ENCODE measurements around the gene KCTD10. TPM values are rescaled to one million over a fixed set of nuclear protein-coding genes. Genes with fewer than 3 reads are reported as not detected.

The KCTD10 gene
- total RNA-seq, 4 donors from 2014 or later = 90.7 to 115 (median 104) TPM

- 48% methylated on average over 2 of the region's 2 CpGs for WGBS
- intact Hi-C loops (cut with DNase I) = no loop called here
Measured at GRCh38 chr12:109466305-109466704, 10.8 kb downstream of the KCTD10 start.

GRCh38 chr12:109464642-109465351 lies 12.3 kb downstream of the KCTD10 start:
- peak overlapping the region; percentile 91 to 98 (median 96) for H3K27ac ChIP-seq (replicated peaks in 1 of 4)
- no peaks in the 10 kb centered on the region for H3K9me3 ChIP-seq
- H3K4me1 ChIP-seq = peaks cover 96 to 100% (median 98%) of the 10 kb centered on the region in 4 donors
- intact Hi-C loops (cut with DNase I) = no loop called here
- WGBS = 89% methylated on average over 14 of the region's 14 CpGs
- H3K4me3 ChIP-seq = no peak overlapping the region
- no peaks in the 10 kb centered on the region for H3K27me3 ChIP-seq
- H3K36me3 ChIP-seq = peaks cover 0 to 55% (median 44%) of the 10 kb centered on the region in 4 donors
- TF ChIP-seq EP300 (IDR thresholded peaks at IDR 0.05) = no peak
- no peak for TF ChIP-seq CTCF (IDR thresholded peaks at IDR 0.05)
- no peak for DNase-seq (ENCODE audit: extremely low spot score)

More at GRCh38 chr12:109466305-109466704, 10.8 kb downstream of the KCTD10 start:
- no peaks in the 10 kb centered on the region for H3K27me3 ChIP-seq
- TF ChIP-seq POLR2A (IDR thresholded peaks at IDR 0.05; ENCODE audit: low read depth) (no peak), CTCF (IDR thresholded peaks at IDR 0.05) (no peak), POLR2AphosphoS5 (IDR thresholded peaks at IDR 0.05) (no peak), EP300 (IDR thresholded peaks at IDR 0.05) (no peak)
- peak overlapping the region; percentile 91 to 98 (median 96) for H3K27ac ChIP-seq (replicated peaks in 1 of 4)
- DNase-seq (ENCODE audit: extremely low spot score) = no peak
- no peaks in the 10 kb centered on the region for H3K9me3 ChIP-seq
- H3K36me3 ChIP-seq = peaks cover 0 to 62% (median 44%) of the 10 kb centered on the region in 4 donors
- H3K4me3 ChIP-seq = no peak overlapping the region
- peaks cover 96 to 100% (median 97%) of the 10 kb centered on the region in 4 donors for H3K4me1 ChIP-seq

- 43% methylated on average over 5 of the region's 5 CpGs for WGBS
- DNase-seq (ENCODE audit: extremely low spot score) = no peak
- Histone ChIP-seq H3K27ac (replicated peaks in 1 of 4) (peak overlapping the region; percentile 91 to 98 (median 96)), H3K4me3 (peak overlapping the region; percentile 20 to 52 (median 36)), H3K9me3 (no peaks in the 10 kb centered on the region), H3K27me3 (no peaks in the 10 kb centered on the region), H3K36me3 (peaks cover 0 to 47% (median 36%) of the 10 kb centered on the region in 4 donors), H3K4me1 (peaks cover 98 to 100% (median 100%) of the 10 kb centered on the region in 4 donors)
- no peak for TF ChIP-seq POLR2A (IDR thresholded peaks at IDR 0.05; ENCODE audit: low read depth)
- TF ChIP-seq POLR2AphosphoS5 (IDR thresholded peaks at IDR 0.05) = no peak
- no peak for TF ChIP-seq CTCF (IDR thresholded peaks at IDR 0.05)
- TF ChIP-seq EP300 (IDR thresholded peaks at IDR 0.05) = no peak
- intact Hi-C loops (cut with DNase I) = no loop called here
Measured at GRCh38 chr12:109463756-109464155, 13.3 kb downstream of the KCTD10 start.

GRCh38 chr12:109462868-109463692 lies 14.0 kb downstream of the KCTD10 start:
- peak overlapping the region; percentile 32 to 52 (median 40) for H3K4me3 ChIP-seq
- H3K27me3 ChIP-seq = no peaks in the 10 kb centered on the region
- H3K4me1 ChIP-seq = peaks cover 100% of the 10 kb centered on the region in 4 donors
- no peaks in the 10 kb centered on the region for H3K9me3 ChIP-seq
- H3K27ac ChIP-seq (replicated peaks in 1 of 4) = peak overlapping the region; percentile 91 to 98 (median 96)
- WGBS = 10% methylated on average over 10 of the region's 14 CpGs
- intact Hi-C loops (cut with DNase I) = no loop called here
- TF ChIP-seq EP300 (IDR thresholded peaks at IDR 0.05) = peak; percentile 89
- TF ChIP-seq POLR2A (IDR thresholded peaks at IDR 0.05; ENCODE audit: low read depth) = no peak
- peak; percentile 96 for TF ChIP-seq POLR2AphosphoS5 (IDR thresholded peaks at IDR 0.05)
- TF ChIP-seq CTCF (IDR thresholded peaks at IDR 0.05) = no peak
- peaks cover 0 to 42% (median 30%) of the 10 kb centered on the region in 4 donors for H3K36me3 ChIP-seq
- DNase-seq (ENCODE audit: extremely low spot score) = peak; percentile 97
